Measurements from ENCODE around the gene ACAA2.
"Not testable (repeated sequence)": the region's sequence is repeated elsewhere in the genome, so short reads cannot be mapped to it uniquely, and the experiment has no call there.

The ACAA2 gene

GRCh38 chr18:49786019-49786720 lies 27.2 kb downstream of the ACAA2 start:
- no peak for TF ChIP-seq CTCF (IDR thresholded peaks at IDR 0.05; ENCODE audit: extremely low read depth, insufficient read depth, missing control alignments)
- DNase-seq (ENCODE audit: low spot score) = no peak
- in situ Hi-C loops (cut with MboI; ENCODE audit: low pct_unique_long_range_greater_than_20kb, low sequenced_read_pairs, unreplicated experiment) = no loop called here

DNA sequence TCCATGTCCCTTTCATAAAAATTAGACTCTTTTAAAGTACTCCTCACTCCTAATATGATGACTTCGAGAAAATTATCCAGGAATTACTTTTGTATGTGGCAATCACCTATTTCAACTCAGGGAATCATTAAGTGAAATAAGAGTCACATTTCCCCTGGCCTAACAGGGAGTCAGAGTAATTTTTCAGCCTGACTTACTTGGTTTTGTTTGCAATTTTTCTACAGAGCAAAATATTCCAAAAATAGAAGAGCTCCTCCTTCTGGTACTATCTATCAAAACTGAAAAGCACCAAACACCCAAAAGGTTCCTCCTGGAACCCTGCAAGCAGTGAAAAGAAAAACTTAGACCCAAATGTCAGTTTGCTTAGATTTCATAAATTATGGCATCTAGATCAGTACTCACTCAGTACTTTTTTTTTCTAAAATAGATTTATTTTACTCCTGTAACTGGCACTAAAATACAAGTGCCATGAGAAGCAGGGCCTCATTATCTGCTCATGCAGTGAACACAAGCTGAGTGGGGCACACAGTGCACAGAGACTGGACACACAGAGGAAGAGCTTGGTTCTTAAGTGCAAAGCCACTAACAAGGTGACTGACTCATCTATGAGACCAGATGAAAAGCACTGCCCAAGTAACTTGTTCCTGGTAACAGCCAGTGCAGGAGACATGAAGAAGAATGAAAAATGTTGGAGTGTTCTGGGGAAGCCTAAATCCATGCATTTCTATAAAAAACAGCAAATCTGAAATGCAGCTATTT lies 28.7 kb downstream of the ACAA2 start:
- in situ Hi-C loops (cut with MboI; ENCODE audit: low pct_unique_long_range_greater_than_20kb, low sequenced_read_pairs, unreplicated experiment) = no loop called here
- no peak for DNase-seq (ENCODE audit: low spot score)
- TF ChIP-seq CTCF (IDR thresholded peaks at IDR 0.05; ENCODE audit: extremely low read depth, insufficient read depth, missing control alignments) = no peak

DNA sequence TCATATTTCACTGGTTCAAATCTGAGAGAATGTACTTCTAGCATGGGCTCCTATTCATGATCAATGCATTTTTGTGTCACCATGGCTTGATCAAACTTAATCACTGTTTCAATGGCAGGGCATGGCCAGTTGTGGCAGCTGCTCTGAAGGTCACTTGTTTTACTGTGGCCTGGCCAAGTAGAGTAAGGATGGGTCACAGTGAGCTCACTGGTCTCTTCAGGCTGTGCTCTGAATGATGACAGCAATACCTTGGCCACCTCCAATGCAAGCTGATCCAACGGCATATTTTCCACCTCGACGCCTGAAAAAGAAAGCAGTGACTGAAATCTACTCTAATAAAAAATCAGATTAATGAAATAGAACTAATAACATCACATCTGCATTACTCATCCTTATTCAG lies 29.7 kb downstream of the ACAA2 start:
- DNase-seq (ENCODE audit: low spot score); in situ Hi-C loops (cut with MboI; ENCODE audit: low pct_unique_long_range_greater_than_20kb, low sequenced_read_pairs, unreplicated experiment): not testable (repeated sequence)

GRCh38 chr18:49778826-49779465 lies 34.4 kb downstream of the ACAA2 start:
- no peak for TF ChIP-seq CTCF (IDR thresholded peaks at IDR 0.05; ENCODE audit: extremely low read depth, insufficient read depth, missing control alignments)
- no peak for DNase-seq (ENCODE audit: low spot score)
- in situ Hi-C loops (cut with MboI; ENCODE audit: low pct_unique_long_range_greater_than_20kb, low sequenced_read_pairs, unreplicated experiment) = no loop called here

GRCh38 chr18:49769047-49769728 lies 44.1 kb downstream of the ACAA2 start:
- in situ Hi-C loops (cut with MboI; ENCODE audit: low pct_unique_long_range_greater_than_20kb, low sequenced_read_pairs, unreplicated experiment) = no loop called here
- TF ChIP-seq CTCF (IDR thresholded peaks at IDR 0.05; ENCODE audit: extremely low read depth, insufficient read depth, missing control alignments) = no peak
- no peak for DNase-seq (ENCODE audit: low spot score)

DNA sequence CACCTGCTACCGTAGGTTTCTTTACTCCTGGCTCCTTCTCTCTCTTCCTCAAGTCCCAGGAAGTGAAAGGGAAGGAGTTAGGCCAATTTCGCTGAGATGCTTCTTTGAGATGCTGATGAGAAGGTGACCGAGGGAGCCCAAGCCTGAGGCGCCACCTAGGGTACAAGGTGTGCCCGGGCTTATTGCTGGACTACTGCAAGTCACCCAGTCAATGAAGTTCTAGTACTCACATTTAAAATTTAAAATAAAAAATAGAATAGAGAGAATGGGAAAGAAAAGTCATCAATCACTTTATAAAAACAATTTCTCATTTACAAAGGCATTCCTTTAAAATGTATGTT lies 45.3 kb downstream of the ACAA2 start:
- in situ Hi-C loops (cut with MboI; ENCODE audit: low pct_unique_long_range_greater_than_20kb, low sequenced_read_pairs, unreplicated experiment) = no loop called here
- no peak for DNase-seq (ENCODE audit: low spot score)
- peak; percentile 40 for TF ChIP-seq CTCF (IDR thresholded peaks at IDR 0.05; ENCODE audit: extremely low read depth, insufficient read depth, missing control alignments)

Measured in GM13977 (cell line).